GM21528 (cell line): ENCODE data around the gene DEAF1.

Source experiments
- ATAC-seq: cut with Tn5 transposase; IDR thresholded peaks from one replicate; pipeline ENCODE4 v1.9.1; 2021; ENCODE audit warnings: mild to moderate bottlenecking, moderate library complexity; ENCODE audit not compliant: unreplicated experiment, low FRiP score

Gene DEAF1

GRCh38 chr11:722346-722811 is 27.4 kb upstream of the DEAF1 start:
- no peak for ATAC-seq

- ATAC-seq, result no peak
Measured at GRCh38 chr11:721741-722345, 26.8 kb upstream of the DEAF1 start.

GRCh38 chr11:721247-721740 is 26.3 kb upstream of the DEAF1 start:
- no peak for ATAC-seq

- ATAC-seq, result no peak
Measured at GRCh38 chr11:720642-721246, 25.7 kb upstream of the DEAF1 start.

GRCh38 chr11:720017-720641 is 25.1 kb upstream of the DEAF1 start:
- ATAC-seq, result no peak

- ATAC-seq, result no peak
Measured at GRCh38 chr11:719214-720016, 24.4 kb upstream of the DEAF1 start.

GRCh38 chr11:714436-714835 is 19.4 kb upstream of the DEAF1 start:
- no peak for ATAC-seq

- ATAC-seq, result no peak
Measured at GRCh38 chr11:709109-709997, 14.3 kb upstream of the DEAF1 start.

- no peak for ATAC-seq
Measured at GRCh38 chr11:708511-708910, 13.5 kb upstream of the DEAF1 start.

- ATAC-seq, result no peak
Measured at GRCh38 chr11:707817-708420, 12.9 kb upstream of the DEAF1 start.

- ATAC-seq, result no peak
Measured at GRCh38 chr11:706957-707816, 12.2 kb upstream of the DEAF1 start.

GRCh38 chr11:706439-706956 is 11.5 kb upstream of the DEAF1 start:
- ATAC-seq, result no peak

- no peak for ATAC-seq
Measured at GRCh38 chr11:705646-706438, 10.8 kb upstream of the DEAF1 start, which contains the start of gene EPS8L2. Gene EPS8L2, plus strand, starts transcription at chr11:706231. Its CDS starts 3,177 bp downstream, at chr11:709408.

GRCh38 chr11:704781-705645 is 10.0 kb upstream of the DEAF1 start:
- ATAC-seq, result no peak

- ATAC-seq, result no peak
Measured at GRCh38 chr11:704228-704674, 9.2 kb upstream of the DEAF1 start.

- no peak for ATAC-seq
Measured at GRCh38 chr11:703506-703905, 8.5 kb upstream of the DEAF1 start.
